Suppressor macrophage treated with lipopolysaccharide for 1 hour (primary cell): ENCODE results near the gene ALPK1.
A peak's percentile ranks its signal among the peaks of the same experiment; 100 is the strongest.

Source experiments
- DNase-seq, 3 donors: peaks; one replicate each; pipeline ENCODE4 v3.0.0-alpha.2; 2020 to 2022

The ALPK1 gene

DNA sequence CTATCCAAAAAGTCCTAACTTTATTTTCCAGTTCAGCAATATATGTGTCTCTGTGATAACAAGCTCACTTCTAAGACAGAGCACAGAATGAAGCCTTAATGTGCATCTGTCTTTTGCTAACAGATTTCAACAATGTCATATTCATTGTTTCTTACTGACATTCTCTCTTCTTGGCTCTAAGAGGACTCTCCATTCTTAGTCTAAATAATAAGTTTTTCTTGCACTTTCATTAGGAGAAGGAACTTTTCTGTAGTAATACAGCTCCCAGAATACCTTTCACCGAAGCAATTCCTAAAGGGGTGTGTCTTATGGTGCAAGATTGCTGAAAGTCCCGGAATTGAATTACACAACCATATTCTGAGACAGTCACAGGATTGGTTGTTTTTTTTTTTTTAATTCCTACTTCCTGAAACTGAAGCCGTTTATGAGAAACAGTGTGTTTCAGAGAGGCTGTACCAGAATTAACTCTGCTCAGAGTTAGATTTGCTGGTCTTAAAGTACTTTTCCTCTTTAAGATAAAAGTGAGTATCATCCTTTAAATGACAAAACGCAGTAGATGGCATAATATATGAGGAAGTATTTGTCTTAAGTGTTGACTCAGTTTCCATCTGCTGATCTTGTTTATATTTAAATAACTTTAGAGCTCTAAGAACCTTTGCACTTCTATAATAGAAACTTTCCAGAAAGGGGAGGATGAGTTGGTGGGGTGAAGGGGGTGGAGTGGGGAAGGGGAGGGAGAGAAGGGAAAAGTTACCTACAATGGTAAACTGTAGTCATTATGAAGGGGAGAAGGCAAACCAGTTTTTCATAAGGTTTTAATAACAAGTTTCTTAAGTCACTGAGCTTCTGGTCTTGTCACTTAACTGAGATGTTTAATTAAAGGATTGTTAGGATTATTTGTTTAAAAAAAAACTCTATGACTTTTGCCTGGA, at the start of gene ALPK1:
Gene ALPK1 (plus strand): TSS at position 421 of the 932 bp plus-strand sequence.
- DNase-seq = peak; percentile 83 to 98 (median 95)

DNA sequence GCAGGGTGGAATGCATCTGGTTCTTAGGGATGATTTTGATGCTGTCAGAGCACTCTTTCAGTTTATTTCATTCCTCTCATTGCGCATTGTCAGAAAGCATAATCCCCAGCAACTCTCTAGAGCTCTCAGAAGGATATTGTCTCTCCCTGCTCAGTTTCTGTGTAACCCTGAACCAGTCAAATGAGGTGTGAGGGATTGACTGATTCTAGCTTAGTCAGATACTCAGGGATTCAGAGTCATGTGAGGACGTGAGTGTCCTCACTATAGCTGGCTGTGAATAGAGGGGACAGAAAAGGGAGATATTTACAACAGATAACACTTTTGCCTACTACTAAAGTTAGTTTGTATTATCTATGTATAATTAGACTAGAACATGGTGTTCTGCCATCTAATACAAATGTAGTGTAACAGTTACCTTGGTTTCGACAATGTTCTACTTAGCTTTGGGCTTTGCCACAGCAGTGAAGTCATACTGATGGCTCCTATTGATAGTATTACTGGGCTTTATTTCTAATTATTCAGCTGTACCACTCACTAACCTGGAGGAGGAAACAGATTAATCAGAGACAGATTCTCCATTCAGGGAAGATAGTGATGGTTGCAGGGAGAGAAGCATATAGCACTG, 46.0 kb upstream of the ALPK1 start:
- DNase-seq = peak; percentile 11 to 26 (median 24)

DNA sequence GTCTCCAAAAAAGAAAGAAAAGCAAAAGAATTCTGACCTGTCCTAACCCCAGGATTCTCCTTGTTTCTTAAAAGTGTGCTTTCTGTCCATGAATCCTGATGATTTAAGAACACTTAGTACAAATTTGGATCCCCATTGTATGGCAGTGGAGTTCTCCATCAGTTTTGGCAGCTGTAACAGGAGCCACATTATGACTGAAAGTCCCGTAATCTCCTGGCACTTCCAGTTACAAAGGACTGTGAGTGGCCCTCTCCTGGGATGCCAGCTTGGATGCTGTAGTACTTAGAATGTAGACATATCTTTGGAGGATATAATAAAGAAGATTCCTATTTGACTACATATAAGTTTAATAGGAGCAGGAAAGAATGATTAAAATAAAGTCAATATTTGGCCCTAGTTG, 44.9 kb upstream of the ALPK1 start:
- no peak for DNase-seq

DNA sequence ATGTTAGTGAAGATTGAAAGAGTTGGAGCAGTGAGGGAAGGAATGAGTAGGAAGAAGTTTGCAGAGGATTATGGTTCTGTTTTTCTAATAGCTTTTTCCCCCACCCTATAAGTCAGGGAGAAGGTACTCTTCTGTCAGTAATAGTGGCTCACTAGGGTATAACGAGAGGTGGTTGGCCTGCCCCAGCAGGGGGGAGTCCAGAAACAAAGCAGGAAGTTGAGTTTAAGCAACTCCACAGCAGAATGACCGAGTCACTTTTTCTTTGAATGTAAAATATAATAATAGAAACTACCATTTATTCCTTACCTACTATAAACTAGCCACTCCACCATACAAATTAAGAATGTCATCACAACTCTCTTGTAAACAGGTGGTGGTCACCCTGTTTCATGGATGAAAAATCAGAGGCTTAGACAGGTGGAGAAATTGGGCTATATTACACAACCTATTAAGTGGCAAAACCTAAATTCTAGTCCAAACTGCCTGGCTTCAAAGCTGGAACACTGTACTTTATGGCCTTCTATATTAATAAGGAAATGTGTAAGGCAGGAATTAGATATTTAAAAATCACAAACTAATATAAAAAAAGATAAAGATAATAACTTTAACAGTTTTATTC, 43.7 kb upstream of the ALPK1 start:
- DNase-seq = peak; percentile 49 to 59 (median 59)

DNA sequence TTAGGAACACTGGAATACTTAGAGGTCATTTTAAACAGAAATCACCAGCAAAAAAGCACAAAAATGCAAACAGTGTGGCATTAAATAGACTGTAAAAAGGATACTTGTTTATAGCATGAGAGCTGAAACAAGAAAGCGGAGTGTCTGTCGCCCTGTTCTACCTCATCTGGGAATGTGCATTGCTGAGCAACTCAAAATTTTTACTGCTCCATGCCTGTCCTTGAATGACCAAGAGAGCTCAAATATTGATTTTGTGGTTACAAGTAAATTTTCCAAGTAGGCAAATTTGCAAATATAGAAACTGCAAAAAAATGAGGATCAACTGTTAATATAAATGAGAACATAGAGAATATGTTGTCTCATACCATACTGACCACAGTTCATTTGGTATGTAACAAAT, 40.1 kb upstream of the ALPK1 start:
- DNase-seq = no peak

DNA sequence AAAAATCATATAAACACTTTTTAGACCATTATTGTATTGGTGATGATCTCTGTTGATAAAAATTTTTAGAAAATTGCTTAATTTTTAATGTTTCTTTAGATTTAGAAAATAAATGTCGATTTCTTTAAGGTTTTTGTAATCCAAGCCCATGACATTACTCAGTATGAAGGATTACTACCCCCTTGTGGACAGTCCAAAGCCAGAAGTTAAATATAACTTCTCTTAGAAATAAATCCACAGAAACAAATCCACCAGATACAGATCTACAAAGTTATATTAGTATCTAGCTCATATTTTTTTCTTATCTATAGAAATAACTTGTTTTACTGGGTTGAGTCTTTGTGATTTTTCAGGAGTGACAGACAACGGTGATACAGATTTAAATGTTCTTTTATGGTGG, 30.3 kb upstream of the ALPK1 start:
- DNase-seq = peak; percentile 48 to 57 (median 53)

DNA sequence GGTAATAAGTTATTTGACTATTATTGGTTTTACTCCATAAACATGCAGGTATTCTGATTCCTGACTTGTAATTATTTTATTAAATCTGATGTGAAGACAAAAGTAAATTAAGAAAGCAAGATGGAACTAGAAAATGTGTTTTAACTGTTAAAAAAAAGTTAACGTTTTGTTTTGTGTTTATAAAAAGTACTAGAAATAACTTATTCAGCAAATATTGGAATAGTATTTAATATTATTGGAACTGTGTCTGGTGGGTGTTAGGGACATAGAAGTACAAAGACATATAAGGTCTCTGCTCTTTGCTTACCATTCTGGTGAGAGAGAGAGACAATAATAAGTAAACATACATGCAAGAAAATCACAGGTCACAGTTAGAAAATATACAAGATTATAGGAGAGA, 27.1 kb upstream of the ALPK1 start:
- no peak for DNase-seq

DNA sequence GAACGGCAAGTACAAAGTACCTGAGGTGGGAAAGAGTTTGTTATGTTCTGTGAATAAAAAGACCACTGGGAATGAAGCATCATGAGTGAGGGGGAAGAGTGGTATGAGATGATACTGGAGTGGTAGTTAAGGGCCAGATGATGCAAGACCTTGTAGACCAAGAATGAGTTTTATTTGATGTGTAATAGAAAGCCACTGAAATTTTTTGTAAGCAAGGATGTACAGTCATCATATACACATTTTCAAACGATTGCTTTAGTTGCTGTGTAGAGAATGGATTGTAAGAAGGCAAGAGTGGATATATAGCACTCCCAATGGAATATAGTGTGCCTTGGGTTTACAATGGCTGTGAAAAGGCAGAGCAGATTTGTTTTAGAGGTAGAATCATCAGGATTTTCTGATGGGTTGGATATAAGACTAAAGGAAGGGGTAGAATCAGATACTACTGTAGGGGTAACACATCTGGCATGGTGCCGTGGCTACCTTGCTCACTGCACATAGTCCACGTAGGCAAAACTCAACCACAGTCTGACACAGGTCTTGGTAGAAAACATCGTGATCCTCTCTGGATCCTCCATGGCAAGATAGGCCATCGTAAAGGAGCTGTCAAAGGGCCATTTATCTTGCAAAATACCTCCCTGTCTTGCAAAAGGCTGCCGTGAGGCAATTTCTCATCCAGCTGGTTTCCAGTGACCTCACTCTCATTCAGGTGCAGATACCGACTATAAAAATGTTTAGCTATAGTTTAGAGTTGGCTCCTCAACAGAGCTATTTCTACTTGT, 26.3 kb upstream of the ALPK1 start:
- no peak for DNase-seq

DNA sequence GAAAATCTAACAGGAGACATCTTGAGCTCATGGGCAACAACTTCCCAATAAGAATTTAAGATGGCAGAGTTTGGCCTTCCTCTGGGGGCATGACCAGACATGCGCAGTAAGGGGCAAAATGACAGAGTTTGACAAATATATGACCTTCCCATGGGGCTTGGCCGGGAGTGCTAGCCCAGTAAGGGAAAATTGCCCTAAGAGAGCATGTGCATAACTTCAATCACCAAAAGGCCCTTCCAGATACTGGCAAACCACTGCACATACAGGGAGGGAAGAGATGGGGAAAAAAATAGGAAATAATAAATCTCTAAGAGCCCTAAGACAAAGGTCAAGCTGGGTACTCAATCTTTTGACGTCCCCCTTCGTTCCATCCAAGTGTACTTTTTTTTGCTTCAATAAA, 24.9 kb upstream of the ALPK1 start:
- no peak for DNase-seq

DNA sequence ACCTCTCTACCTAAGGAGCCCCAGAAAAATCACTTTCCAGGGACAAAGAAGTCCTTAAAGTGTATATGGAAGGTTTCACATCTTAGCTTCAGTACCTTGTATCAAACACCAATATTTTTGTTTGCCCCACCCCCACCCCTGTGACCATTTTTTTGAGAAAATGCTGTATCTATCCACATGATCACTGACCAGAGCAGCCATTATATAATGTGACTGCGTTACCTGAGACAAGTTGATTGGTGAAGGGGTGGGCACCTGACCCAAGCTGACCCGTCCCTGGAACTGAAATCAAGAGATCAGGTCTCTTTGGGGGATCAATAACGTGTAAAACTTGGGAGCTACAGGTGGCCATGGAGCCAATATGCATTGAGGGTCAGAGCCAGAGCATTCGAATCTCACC, 22.2 kb upstream of the ALPK1 start:
- no peak for DNase-seq

DNA sequence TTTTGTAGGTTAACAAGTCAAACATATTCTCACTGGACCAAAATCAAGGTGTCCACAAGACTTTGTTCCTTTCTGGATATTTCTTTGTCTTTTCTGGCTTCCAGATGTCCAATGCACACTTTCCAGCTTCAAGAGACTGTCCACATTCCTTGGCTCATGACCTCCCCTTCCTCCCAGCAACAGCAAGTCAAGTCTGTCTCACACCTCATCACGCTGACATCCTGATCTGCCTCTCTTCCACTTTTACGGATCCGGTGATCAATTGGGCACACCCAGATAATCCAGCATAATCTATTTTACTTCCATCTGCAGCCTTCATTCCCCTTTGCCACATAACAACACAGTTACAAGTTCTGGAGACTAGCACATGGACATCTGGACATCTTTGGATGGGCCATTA, 21.1 kb upstream of the ALPK1 start:
- no peak for DNase-seq

DNA sequence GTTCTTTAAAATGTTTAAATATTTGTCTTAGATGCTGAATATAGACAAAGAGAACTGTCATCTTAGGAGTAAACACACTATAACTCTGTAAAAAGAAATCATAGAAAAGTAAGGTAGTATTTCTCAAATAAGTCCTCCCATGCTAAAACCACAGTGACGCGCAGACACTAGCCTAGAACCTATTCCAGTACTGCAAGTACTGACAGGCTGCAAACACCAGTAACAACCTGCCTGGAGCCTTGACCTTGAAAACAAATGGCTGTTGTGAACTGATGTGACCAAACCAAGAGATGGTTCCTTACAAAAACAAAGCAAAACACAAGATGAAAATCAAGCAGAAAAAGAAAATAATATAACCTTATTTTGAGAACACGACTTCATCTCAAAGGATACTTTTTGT, 19.9 kb upstream of the ALPK1 start:
- DNase-seq = no peak

DNA sequence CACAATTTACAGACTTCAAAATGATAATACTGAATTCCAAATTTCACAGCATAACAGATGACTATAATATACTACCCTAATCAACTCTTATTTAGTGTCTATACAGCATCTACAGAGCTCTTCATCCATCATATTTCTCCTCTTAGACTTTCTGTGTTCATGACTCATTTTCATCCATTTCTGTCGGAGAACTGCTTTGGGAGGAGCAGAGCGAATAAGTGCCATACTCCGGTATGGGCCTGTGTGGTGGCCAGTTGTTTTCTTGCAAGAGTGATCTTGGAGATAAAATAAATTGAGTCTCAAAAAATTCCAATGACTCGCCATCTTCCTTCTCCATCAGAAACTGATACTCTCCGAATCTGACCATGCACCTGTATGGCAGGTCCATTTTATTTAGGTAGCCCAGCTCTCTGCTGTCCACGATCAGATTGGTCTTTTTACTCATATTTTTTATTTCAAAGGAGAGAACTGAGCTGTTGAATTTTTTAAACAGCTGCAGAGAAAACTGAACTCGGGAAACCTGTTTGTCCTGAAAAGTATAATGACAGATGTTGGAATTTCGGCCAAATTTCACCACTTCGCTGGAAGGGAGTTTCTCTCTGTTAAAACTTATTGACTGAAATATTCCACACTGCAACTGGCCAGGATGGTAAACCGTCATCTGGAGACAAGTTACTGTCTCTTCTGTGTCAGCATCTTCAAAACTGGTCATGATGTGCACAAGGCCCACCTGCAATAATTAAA, 19.3 kb upstream of the ALPK1 start:
- DNase-seq = no peak

DNA sequence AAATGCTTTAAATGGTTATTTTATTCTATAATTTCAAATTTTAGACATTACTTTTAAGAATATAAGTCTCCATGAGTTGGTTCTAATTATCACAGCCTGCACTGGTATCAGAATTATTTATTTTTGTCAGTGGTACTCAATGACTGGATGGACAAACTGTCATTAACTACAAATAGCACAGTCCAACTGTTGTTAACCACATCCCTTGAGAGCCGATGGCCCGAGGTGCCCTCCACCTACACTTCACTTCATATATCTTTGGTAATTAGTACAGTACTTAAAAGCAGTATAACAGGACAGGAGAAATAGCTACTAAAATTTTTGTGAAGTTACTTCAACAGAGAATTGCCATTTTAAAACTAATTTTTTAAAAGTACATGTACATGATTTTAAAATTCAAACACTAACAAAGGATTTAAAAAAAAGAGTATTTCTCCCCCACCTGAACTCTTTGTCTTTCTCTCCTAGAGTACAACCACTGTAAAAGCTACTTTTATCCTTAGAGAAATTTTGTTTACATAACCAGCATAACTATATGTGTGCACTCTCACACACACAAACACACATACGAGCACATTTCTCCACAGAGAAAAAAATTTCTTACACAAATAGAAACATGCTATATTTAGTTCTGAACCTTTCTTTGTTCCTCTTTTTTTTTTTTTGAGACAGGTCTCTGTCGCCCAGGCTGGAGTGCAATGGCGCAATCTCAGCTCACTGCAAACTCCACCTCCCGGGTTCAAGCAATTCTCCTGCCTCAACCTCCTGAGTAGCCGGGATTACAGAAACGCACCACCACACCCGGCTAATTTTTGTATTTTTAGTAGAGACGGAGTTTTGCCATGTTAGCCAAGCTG, 17.9 kb upstream of the ALPK1 start:
- no peak for DNase-seq

DNA sequence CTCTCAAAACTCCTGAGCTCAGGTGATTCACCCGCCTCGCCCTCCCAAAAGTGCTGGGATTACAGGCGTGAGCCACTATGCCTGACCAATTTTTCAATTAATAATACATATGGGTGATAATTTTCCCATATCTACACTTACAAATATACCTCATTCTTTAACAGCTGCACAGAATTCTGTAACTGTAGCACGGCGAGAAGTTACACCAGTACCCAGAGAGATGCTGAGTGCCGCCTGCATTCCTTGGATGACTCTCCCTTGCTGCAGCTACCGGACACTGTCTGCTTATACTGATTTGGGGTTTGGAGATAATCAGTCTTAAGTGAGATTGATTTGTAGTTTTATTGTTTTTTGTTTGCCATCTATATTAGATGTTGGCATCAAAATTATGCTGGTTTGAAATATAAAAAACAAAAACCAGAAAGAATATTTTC, 17.3 kb upstream of the ALPK1 start:
- DNase-seq = no peak

DNA sequence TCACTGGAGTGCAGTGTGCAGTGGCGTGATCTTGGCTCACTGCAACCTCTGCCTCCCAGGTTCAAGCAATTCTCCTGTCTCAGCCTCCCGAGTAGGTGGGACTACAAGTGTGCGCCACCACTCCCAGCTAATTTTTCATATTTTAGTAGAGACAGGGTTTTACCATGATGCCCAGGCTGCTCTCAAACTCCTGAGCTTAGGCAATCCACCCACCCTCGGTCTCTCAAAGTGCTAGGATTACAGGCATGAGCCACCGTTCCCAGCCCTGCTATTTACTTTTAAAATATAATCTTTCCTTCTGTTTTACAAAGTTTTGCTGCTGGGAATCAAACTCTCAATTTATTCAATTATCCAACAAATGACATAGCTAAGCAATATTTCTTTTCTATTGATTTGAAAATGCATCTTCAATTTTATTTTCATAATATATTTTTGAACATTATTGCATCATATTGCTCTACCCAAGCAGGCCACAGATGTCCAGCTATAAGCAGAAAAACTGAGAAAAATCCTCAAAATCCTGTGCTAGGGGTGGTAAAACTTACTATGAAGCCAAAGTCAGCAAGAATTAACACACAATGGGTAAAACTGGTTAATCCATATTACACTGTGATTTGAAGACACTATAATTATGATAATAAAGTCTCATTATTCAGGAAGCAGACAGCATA, 16.6 kb upstream of the ALPK1 start:
- peak in 2 of 3 donors; percentile 46 to 49 for DNase-seq

DNA sequence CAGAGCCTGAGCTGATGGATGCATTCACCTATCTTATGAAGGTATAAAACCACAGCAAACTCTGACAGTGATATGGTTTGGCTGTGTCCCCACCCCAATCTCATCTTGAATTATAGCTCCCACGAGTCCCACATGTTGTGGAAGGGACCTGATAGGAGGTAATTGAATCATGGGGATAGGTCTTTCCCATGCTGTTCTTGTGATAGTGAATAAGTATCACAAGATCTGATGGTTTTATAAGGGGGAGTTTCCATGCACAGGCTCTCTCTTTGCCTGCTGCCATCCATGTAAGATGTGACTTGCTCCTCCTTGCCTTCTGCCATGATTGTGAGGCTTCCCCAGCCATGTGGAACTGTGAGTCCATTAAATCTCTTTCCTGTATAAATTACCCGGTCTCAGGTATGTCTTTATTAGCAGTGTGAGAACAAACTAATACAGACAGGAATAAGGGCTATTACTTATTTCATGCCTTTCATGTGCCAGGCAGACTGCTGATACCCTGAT, 15.2 kb upstream of the ALPK1 start:
- peak in 1 of 3 donors; percentile 26 for DNase-seq

DNA sequence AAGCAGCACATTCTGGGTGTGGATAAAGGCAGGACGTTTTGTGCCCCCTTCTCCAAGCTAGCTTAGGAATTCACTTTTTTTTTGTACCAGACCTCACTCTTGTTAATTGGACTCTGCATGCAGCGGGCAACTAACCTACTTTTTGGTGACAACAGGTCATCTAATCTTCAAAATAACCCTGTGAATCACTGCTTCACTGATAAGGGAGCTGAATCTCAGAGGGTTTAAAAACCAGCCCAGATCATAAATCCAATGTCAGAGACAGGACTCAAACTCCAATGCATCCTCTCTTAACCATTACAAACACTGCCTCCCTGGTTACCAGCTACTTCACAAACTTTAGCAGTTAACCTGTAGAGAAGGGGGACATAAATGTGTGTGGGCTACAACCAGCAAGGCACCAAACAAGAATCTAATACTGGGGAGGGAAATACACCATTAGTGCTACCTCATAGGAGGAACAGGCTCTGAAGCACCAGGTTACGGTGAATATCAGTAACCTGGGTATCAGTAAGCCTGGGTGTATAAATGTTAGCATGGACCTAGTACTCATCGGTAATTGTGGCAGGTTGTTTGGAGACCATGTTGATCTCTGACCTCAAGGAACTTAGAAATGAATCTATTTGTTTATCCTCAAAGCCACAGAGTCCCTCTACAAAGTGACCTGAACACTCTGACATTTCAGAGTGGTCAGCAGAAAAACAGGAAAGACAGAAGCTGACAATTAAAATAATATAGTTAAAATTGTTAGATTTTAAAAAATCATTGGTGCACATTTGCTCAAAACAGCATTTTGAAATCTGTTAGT, 14.1 kb upstream of the ALPK1 start:
- no peak for DNase-seq

DNA sequence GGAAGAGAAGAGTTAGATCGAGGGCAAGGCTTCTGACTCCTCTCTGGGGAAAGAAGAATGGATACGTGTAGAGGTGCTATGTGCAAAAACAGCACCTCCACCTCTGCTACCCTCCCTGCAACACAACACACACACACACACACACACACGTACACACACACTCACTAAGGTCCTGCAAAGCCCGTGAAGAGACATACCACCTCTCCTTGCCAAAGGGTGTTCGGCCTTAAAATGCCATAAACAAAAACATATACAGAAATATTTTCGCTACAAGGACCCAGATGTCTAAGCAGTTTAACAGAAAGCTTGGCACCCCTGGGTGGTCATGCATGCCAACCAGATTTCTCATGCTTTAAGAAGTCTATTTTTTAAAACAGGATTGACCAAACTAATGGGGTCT, 13.0 kb upstream of the ALPK1 start:
- no peak for DNase-seq
